ES-I3 (cell line): ENCODE results near the gene PLVAP.

Experiments used
- H3K36me3 ChIP-seq: 2 replicates; pipeline ENCODE4 v1.6.1; 2013; ENCODE audit warnings: mild to moderate bottlenecking, low read length, control low read depth, moderate library complexity; ENCODE audit not compliant: insufficient read depth
- H3K4me1 ChIP-seq: 2 replicates; pipeline ENCODE4 v1.6.1; 2013; ENCODE audit warnings: mild to moderate bottlenecking, control low read depth, low read length; ENCODE audit not compliant: insufficient read depth
- H3K9ac ChIP-seq: 2 replicates; pipeline ENCODE4 v1.6.1; 2013; ENCODE audit warnings: low read depth, mild to moderate bottlenecking, low read length, moderate library complexity
- H3K9me3 ChIP-seq: 2 replicates; pipeline ENCODE4 v1.6.1; 2013; ENCODE audit warnings: mild to moderate bottlenecking, low read length, moderate library complexity; ENCODE audit not compliant: control insufficient read depth, insufficient read depth

PLVAP gene

GRCh38 chr19:17329366-17330261 is 47.5 kb downstream of the PLVAP start:
- no peaks in the 10 kb centered on the region for H3K9me3 ChIP-seq
- H3K36me3 ChIP-seq, result no peaks in the 10 kb centered on the region
- peak overlapping the region; percentile 35; the same call in 1 of the 2 replicates for H3K9ac ChIP-seq
- peaks cover 8% of the 10 kb centered on the region; the same call in 1 of the 2 replicates for H3K4me1 ChIP-seq

- Histone ChIP-seq H3K9ac (peak overlapping the region; percentile 85), H3K9me3 (no peaks in the 10 kb centered on the region), H3K36me3 (no peaks in the 10 kb centered on the region), H3K4me1 (peaks cover 8% of the 10 kb centered on the region; the same call in 1 of the 2 replicates)
Measured at GRCh38 chr19:17328517-17329365, 48.4 kb downstream of the PLVAP start.

- Histone ChIP-seq H3K36me3 (no peaks in the 10 kb centered on the region), H3K9me3 (no peaks in the 10 kb centered on the region), H3K4me1 (peaks cover 11% of the 10 kb centered on the region; the same call in 1 of the 2 replicates), H3K9ac (peak overlapping the region; percentile 85)
Measured at GRCh38 chr19:17327654-17328516, 49.3 kb downstream of the PLVAP start.

- no peaks in the 10 kb centered on the region for H3K36me3 ChIP-seq
- H3K9ac ChIP-seq, result peak overlapping the region; percentile 54
Measured at GRCh38 chr19:17327068-17327653, 50.0 kb downstream of the PLVAP start.

GRCh38 chr19:17326595-17326966 is 50.6 kb downstream of the PLVAP start:
- H3K9ac ChIP-seq, result peak overlapping the region; percentile 54; the same call in 1 of the 2 replicates
- no peaks in the 10 kb centered on the region for H3K36me3 ChIP-seq
- peaks cover 19% of the 10 kb centered on the region; the same call in 1 of the 2 replicates for H3K4me1 ChIP-seq

More at GRCh38 chr19:17327068-17327653, 50.0 kb downstream of the PLVAP start:
- Histone ChIP-seq H3K9me3 (no peaks in the 10 kb centered on the region), H3K4me1 (peaks cover 18% of the 10 kb centered on the region; the same call in 1 of the 2 replicates)

GRCh38 chr19:17325881-17326594 is 51.1 kb downstream of the PLVAP start:
- Histone ChIP-seq H3K36me3 (no peaks in the 10 kb centered on the region), H3K4me1 (peaks cover 19% of the 10 kb centered on the region; the same call in 1 of the 2 replicates), H3K9me3 (no peaks in the 10 kb centered on the region), H3K9ac (peak overlapping the region; percentile 26)

More at GRCh38 chr19:17326595-17326966, 50.6 kb downstream of the PLVAP start:
- no peaks in the 10 kb centered on the region for H3K9me3 ChIP-seq

GRCh38 chr19:17325133-17325532 is 52.0 kb downstream of the PLVAP start:
- Histone ChIP-seq H3K9ac (no peak overlapping the region), H3K36me3 (no peaks in the 10 kb centered on the region), H3K9me3 (no peaks in the 10 kb centered on the region), H3K4me1 (peaks cover 19% of the 10 kb centered on the region; the same call in 1 of the 2 replicates)

- H3K4me1 ChIP-seq, result peaks cover 19% of the 10 kb centered on the region; the same call in 1 of the 2 replicates
- H3K9ac ChIP-seq, result no peak overlapping the region
- H3K9me3 ChIP-seq, result no peaks in the 10 kb centered on the region
- H3K36me3 ChIP-seq, result no peaks in the 10 kb centered on the region
Measured at GRCh38 chr19:17324357-17325114, 52.6 kb downstream of the PLVAP start.

GRCh38 chr19:17323964-17324332 is 53.2 kb downstream of the PLVAP start:
- Histone ChIP-seq H3K9me3 (no peaks in the 10 kb centered on the region), H3K36me3 (no peaks in the 10 kb centered on the region), H3K9ac (peak overlapping the region; percentile 26; the same call in 1 of the 2 replicates), H3K4me1 (peaks cover 19% of the 10 kb centered on the region; the same call in 1 of the 2 replicates)

GRCh38 chr19:17323300-17323963 is 53.7 kb downstream of the PLVAP start:
- H3K36me3 ChIP-seq, result no peaks in the 10 kb centered on the region
- no peaks in the 10 kb centered on the region for H3K9me3 ChIP-seq
- H3K4me1 ChIP-seq, result peaks cover 19% of the 10 kb centered on the region; the same call in 1 of the 2 replicates
- H3K9ac ChIP-seq, result peak overlapping the region; percentile 26; the same call in 1 of the 2 replicates

- Histone ChIP-seq H3K9ac (peak overlapping the region; percentile 26; the same call in 1 of the 2 replicates), H3K9me3 (no peaks in the 10 kb centered on the region), H3K4me1 (peaks cover 19% of the 10 kb centered on the region; the same call in 1 of the 2 replicates), H3K36me3 (no peaks in the 10 kb centered on the region)
Measured at GRCh38 chr19:17322854-17323253, 54.3 kb downstream of the PLVAP start.
